Measurements from ENCODE around the gene CACNA1F. TPM values are rescaled to one million over a fixed set of nuclear protein-coding genes. Genes with fewer than 3 reads are reported as not detected.

The CACNA1F gene
- total and polyA plus RNA-seq, 4 donors: 0.03 to 0.42 (median 0.22) TPM

DNA sequence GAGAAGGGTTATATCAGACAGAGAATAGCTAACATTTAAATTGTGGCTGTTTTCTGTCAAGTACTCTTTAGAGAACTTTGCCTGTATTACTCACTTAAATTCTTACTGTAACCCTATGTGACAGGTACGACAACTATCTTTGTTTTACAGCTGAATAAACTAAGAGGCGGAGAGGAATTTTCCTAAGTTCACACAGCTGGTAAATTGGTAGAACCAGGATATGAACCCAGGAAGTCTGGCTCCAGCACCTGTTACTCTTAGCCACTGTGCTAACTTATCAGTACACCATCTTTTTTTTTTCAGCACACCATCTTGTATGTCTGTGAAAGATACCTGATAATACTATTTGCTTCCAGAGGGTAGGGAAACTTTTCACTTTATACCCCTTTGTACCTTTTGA, 31.1 kb downstream of the CACNA1F start:
- no peaks in the 10 kb centered on the region for H3K4me1 ChIP-seq (ENCODE audit: control insufficient read depth in 1 of 2, insufficient read depth in 2 of 2, low read length in 2 of 2)
- no peak for ATAC-seq (ENCODE audit: low FRiP score)
- H3K4me3 ChIP-seq (ENCODE audit: low read length in 2 of 2): no peak overlapping the region
- no peak overlapping the region for H3K27ac ChIP-seq (ENCODE audit: low read depth in 1 of 2, low read length in 2 of 2)
- no peaks in the 10 kb centered on the region for H3K27me3 ChIP-seq (ENCODE audit: control insufficient read depth in 1 of 2, insufficient read depth in 2 of 2, low read length in 1 of 2)
- no peak for DNase-seq
- H3K9me3 ChIP-seq (ENCODE audit: control insufficient read depth, low read length): no peaks in the 10 kb centered on the region
- H3K36me3 ChIP-seq (ENCODE audit: control insufficient read depth in 1 of 2, insufficient read depth in 2 of 2, low read length in 1 of 2): no peaks in the 10 kb centered on the region
- 80 to 93% methylated on average over 2 of the region's 2 CpGs for WGBS, 2 donors
- intact Hi-C loops (cut with DNase I): loop anchor here in 1 of 2 donors (5.0 kb wide), 1 partner anchor 35 kb away; the partner anchor contains the start of gene CCDC22

DNA sequence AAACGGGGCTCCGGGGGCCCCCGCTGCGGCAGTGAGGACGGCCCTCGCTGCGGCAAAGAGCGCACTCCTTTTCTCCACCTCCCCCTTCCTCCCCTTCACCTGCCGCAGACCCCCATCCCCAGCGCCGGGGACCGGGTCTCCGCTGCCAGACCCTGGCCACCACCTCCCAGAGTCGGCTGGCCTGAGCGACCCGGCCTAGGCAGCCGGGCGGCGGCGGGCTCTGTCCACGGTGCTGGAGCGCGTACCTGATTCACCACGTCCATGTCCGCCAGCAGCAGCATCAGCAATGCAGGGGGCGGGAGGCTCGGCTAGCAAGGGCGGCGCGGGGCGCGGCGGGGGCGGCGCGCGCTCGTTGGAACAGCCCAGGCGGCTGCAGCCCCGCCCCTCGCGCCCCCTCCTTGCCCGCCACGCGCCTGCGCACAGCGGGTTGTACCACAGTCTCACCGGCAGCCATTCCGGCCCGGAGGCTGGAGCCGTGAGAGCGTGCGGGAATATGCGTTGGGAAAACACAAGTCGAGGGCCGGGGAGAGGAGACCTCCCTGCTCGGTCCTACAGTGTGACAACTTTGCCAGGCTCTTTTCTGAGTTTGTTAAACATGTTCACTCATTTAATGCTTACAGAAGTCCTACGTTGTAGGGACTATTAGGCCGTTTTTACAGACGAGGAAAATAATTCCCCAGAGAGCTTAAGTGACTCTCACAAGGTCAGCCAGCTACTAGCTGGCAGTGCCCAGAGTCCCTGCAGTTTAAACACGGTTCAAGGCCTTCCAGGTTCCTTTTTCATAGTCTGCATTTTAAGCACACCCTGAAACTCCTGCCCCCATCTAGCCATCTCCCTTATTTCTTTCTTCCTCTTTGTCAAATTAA, 33.0 kb downstream of the CACNA1F start, which contains the start of gene SYP:
TSS of gene SYP (minus strand) at position 288 of the 866 bp plus-strand sequence. CDS start at position 281, 7 bp downstream.
- intact Hi-C loops (cut with DNase I): loop anchor here in 1 of 2 donors (5.0 kb wide), 1 partner anchor 37 kb away; the partner anchor contains the start of gene CCDC22
- WGBS, 2 donors: 1 to 34% methylated on average over 58 to 61 of the region's 61 CpGs

DNA sequence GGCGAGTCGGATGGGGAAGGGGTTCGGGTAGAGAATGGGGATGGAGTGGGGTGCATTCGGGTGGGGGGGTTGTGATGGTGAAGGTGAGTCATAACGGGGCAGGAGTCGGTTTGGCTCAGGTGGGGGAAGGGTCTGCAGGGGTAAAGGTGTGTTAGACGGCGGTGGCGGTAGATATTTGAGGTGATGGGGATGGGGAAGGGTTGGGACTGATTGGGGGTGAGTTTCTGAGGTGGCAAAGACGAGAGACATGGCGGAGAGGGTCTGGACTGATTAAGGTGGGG, 33.9 kb downstream of the CACNA1F start:
- H3K4me1 ChIP-seq (ENCODE audit: control insufficient read depth in 1 of 2, insufficient read depth in 2 of 2, low read length in 2 of 2): no peaks in the 10 kb centered on the region
- H3K9me3 ChIP-seq (ENCODE audit: control insufficient read depth, low read length): no peaks in the 10 kb centered on the region
- no peak overlapping the region for H3K27ac ChIP-seq (ENCODE audit: low read depth in 1 of 2, low read length in 2 of 2)
- WGBS, 2 donors: 22 to 47% methylated on average over 11 of the region's 11 CpGs
- no peak for ATAC-seq (ENCODE audit: low FRiP score)
- no peaks in the 10 kb centered on the region for H3K36me3 ChIP-seq (ENCODE audit: control insufficient read depth in 1 of 2, insufficient read depth in 2 of 2, low read length in 1 of 2)
- H3K4me3 ChIP-seq (ENCODE audit: low read length in 2 of 2): no peak overlapping the region
- DNase-seq: no peak
- intact Hi-C loops (cut with DNase I): no loop called here
- no peaks in the 10 kb centered on the region for H3K27me3 ChIP-seq (ENCODE audit: control insufficient read depth in 1 of 2, insufficient read depth in 2 of 2, low read length in 1 of 2)

More for the DNA sequence above, 33.0 kb downstream of the CACNA1F start, which contains the start of gene SYP:
- no peaks in the 10 kb centered on the region for H3K36me3 ChIP-seq (ENCODE audit: control insufficient read depth in 1 of 2, insufficient read depth in 2 of 2, low read length in 1 of 2)
- H3K27me3 ChIP-seq (ENCODE audit: control insufficient read depth in 1 of 2, insufficient read depth in 2 of 2, low read length in 1 of 2): no peaks in the 10 kb centered on the region
- no peaks in the 10 kb centered on the region for H3K4me1 ChIP-seq (ENCODE audit: control insufficient read depth in 1 of 2, insufficient read depth in 2 of 2, low read length in 2 of 2)
- H3K27ac ChIP-seq (ENCODE audit: low read depth in 1 of 2, low read length in 2 of 2): no peak within 1 kb of the TSS
- peak; percentile 91 to 96 for DNase-seq
- no peak within 1 kb of the TSS for H3K4me3 ChIP-seq (ENCODE audit: low read length in 2 of 2)
- ATAC-seq (ENCODE audit: low FRiP score): peak; percentile 92
- no peaks in the 10 kb centered on the region for H3K9me3 ChIP-seq (ENCODE audit: control insufficient read depth, low read length)

DNA sequence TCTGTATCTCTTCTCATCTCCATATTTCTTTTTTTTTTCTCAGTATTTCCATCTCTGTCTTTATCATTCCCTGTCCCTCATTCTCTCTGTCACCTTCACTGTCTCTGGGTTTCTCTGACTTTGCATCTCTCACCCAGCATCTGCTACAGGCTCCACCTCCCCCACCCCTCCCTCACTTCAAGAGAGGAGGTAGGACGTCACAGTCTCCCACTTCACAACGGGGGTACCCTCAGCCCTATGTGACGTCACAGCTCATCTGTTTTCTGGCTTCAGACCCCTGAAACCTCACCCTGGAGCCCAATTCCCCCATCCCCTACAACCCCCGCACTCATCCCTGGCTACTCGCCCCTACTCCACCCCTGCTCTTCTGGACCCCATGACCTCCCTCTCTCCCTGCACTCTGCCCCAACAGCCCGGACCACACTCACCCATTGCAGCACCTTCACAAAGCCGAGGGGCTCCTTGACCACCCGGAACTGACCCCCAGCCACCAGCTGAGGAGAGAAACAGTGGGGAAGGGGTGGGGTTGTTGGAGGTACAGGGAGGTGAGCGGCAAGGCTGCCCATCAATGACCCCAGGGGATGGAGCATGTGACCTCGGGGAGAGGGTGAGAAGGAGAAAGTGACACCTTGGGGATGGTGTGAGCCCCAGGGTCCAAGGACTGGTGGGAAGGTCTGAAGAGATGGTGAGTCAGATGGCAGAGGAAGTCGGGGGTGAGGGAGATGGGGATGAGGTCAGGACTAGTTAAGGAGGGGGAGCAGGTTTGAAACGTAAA, 34.4 kb downstream of the CACNA1F start:
- DNase-seq: no peak
- no peak for ATAC-seq (ENCODE audit: low FRiP score)
- Histone ChIP-seq H3K36me3 (ENCODE audit: control insufficient read depth in 1 of 2, insufficient read depth in 2 of 2, low read length in 1 of 2) (no peaks in the 10 kb centered on the region), H3K27me3 (ENCODE audit: control insufficient read depth in 1 of 2, insufficient read depth in 2 of 2, low read length in 1 of 2) (no peaks in the 10 kb centered on the region), H3K9me3 (ENCODE audit: control insufficient read depth, low read length) (no peaks in the 10 kb centered on the region), H3K4me3 (ENCODE audit: low read length in 2 of 2) (no peak overlapping the region), H3K4me1 (ENCODE audit: control insufficient read depth in 1 of 2, insufficient read depth in 2 of 2, low read length in 2 of 2) (no peaks in the 10 kb centered on the region), H3K27ac (ENCODE audit: low read depth in 1 of 2, low read length in 2 of 2) (no peak overlapping the region)
- 19 to 46% methylated on average over 12 of the region's 12 CpGs for WGBS, 2 donors
- intact Hi-C loops (cut with DNase I): no loop called here

DNA sequence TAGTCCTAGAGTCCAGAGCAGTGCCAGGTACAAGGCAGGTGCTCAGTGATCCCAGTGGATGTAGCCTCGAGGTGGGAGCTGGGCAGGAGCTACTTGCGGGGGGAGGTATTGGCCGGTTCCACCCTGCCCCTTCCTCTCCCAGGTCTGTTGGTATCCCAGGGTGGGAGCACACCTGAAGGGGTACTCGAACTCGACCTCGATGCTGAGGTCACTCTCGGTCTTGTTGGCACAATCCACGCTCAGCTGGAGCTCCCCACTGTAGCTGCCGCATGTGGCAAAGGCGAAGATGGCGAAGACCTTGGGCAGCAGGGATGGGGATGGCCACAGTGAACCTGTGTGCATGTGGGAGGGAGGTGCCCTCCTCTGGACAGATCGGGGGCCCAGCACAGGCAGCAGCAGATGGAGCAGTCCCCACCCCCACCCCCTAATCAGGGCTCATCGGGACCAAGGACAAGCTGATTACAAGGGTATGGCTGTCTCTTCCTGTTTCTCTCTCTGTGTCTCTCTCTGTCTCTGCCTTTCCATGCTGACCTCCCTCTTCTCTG, 35.5 kb downstream of the CACNA1F start:
- Histone ChIP-seq H3K27me3 (ENCODE audit: control insufficient read depth in 1 of 2, insufficient read depth in 2 of 2, low read length in 1 of 2) (no peaks in the 10 kb centered on the region), H3K4me1 (ENCODE audit: control insufficient read depth in 1 of 2, insufficient read depth in 2 of 2, low read length in 2 of 2) (no peaks in the 10 kb centered on the region), H3K27ac (ENCODE audit: low read depth in 1 of 2, low read length in 2 of 2) (no peak overlapping the region), H3K36me3 (ENCODE audit: control insufficient read depth in 1 of 2, insufficient read depth in 2 of 2, low read length in 1 of 2) (no peaks in the 10 kb centered on the region), H3K4me3 (ENCODE audit: low read length in 2 of 2) (no peak overlapping the region), H3K9me3 (ENCODE audit: control insufficient read depth, low read length) (no peaks in the 10 kb centered on the region)
- WGBS, 2 donors: 73 to 79% methylated on average over 13 of the region's 13 CpGs
- ATAC-seq (ENCODE audit: low FRiP score): no peak
- intact Hi-C loops (cut with DNase I): no loop called here
- peak in 1 of 2 donors; percentile 68 for DNase-seq

DNA sequence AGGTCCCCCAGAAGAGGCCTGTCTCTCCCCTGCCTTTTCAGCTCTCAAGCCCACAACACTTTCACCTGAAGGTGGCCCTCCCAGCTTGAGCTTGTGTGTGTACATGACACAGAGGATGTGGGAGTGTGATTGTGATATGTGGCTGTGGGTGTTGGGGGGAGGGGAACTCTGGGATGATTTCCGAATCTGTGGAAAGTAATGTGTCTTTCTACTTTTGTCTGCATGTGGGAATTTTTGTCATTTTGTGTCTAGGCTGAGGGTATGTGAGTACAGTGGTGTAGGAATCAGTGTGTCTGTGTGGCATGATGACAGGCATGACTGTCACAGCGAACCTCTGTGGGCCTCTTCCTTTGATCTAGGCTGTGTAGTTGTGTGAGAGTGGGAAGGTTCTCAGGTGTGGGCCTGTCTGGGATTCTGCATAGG, 39.6 kb downstream of the CACNA1F start:
- no peaks in the 10 kb centered on the region for H3K4me1 ChIP-seq (ENCODE audit: control insufficient read depth in 1 of 2, insufficient read depth in 2 of 2, low read length in 2 of 2)
- DNase-seq (no peak), ATAC-seq (ENCODE audit: low FRiP score) (no peak)
- intact Hi-C loops (cut with DNase I): loop anchor here in 1 of 2 donors (5.0 kb wide), 1 partner anchor 79 kb away; no protein-coding TSS in a partner anchor
- 63 to 78% methylated on average over 2 of the region's 2 CpGs for WGBS, 2 donors
- H3K4me3 ChIP-seq (ENCODE audit: low read length in 2 of 2): no peak overlapping the region
- H3K27ac ChIP-seq (ENCODE audit: low read depth in 1 of 2, low read length in 2 of 2): no peak overlapping the region
- no peaks in the 10 kb centered on the region for H3K27me3 ChIP-seq (ENCODE audit: control insufficient read depth in 1 of 2, insufficient read depth in 2 of 2, low read length in 1 of 2)
- H3K9me3 ChIP-seq (ENCODE audit: control insufficient read depth, low read length): no peaks in the 10 kb centered on the region
- H3K36me3 ChIP-seq (ENCODE audit: control insufficient read depth in 1 of 2, insufficient read depth in 2 of 2, low read length in 1 of 2): no peaks in the 10 kb centered on the region

DNA sequence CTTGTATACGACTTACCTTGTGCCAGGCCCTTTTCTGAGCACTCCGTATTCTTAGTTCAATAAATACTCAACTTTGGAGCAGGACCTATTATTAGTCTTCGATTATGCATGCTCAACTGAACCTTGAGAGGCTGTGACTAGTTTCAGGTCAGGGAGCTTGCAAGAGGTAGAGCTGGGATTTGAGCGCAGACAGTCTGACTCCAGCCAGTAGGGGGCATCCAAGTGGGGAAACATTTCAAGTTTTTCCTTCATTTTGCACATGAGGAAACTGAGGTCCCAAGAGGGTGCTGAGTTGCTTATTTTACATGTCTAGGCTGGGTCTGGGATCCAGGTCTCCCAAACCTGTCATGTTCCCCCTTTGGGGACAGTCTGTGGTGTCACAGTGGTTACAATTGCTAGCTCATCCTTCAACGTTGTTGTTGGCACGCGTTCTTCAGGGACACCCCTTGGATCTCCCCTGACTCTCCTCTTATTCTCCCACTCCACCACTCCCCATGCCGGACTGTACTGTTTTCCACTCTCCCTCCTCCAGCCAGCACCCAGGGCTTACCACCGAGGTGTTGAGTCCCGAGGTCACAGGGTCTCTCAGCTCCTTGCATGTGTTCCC, 40.3 kb downstream of the CACNA1F start:
- ATAC-seq (ENCODE audit: low FRiP score): no peak
- Histone ChIP-seq H3K27ac (ENCODE audit: low read depth in 1 of 2, low read length in 2 of 2) (no peak overlapping the region), H3K36me3 (ENCODE audit: control insufficient read depth in 1 of 2, insufficient read depth in 2 of 2, low read length in 1 of 2) (no peaks in the 10 kb centered on the region), H3K27me3 (ENCODE audit: control insufficient read depth in 1 of 2, insufficient read depth in 2 of 2, low read length in 1 of 2) (no peaks in the 10 kb centered on the region), H3K4me3 (ENCODE audit: low read length in 2 of 2) (no peak overlapping the region), H3K9me3 (ENCODE audit: control insufficient read depth, low read length) (no peaks in the 10 kb centered on the region), H3K4me1 (ENCODE audit: control insufficient read depth in 1 of 2, insufficient read depth in 2 of 2, low read length in 2 of 2) (no peaks in the 10 kb centered on the region)
- DNase-seq: no peak
- 64 to 66% methylated on average over 10 of the region's 10 CpGs for WGBS, 2 donors
- intact Hi-C loops (cut with DNase I): loop anchor here in 1 of 2 donors (5.0 kb wide), 1 partner anchor 79 kb away; no protein-coding TSS in a partner anchor

DNA sequence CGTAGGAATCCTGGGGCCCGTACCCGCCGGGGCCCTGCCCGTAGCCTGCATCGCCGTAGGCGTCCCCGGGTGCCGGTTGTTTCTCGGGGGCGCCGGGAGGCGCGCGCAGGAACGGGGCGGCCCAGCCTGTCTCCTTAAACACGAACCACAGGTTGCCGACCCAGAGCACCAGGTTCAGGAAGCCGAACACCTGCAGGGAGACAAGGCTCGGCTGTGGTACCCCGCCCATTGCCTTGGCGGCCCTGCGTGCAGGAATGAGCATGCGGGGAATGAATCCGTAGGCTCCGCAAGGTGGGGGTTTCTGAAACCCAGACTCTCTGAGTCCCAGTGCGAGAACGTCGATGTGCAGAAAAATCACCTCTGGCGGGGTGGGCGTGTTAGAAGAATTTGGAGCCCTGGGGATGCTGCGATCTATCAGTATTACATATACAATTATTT, 41.5 kb downstream of the CACNA1F start:
- Histone ChIP-seq H3K27ac (ENCODE audit: low read depth in 1 of 2, low read length in 2 of 2) (peak overlapping the region in 1 of 2 donors; percentile 80), H3K4me1 (ENCODE audit: control insufficient read depth in 1 of 2, insufficient read depth in 2 of 2, low read length in 2 of 2) (no peaks in the 10 kb centered on the region), H3K9me3 (ENCODE audit: control insufficient read depth, low read length) (no peaks in the 10 kb centered on the region), H3K27me3 (ENCODE audit: control insufficient read depth in 1 of 2, insufficient read depth in 2 of 2, low read length in 1 of 2) (no peaks in the 10 kb centered on the region), H3K4me3 (ENCODE audit: low read length in 2 of 2) (peak overlapping the region; percentile 37 to 72), H3K36me3 (ENCODE audit: control insufficient read depth in 1 of 2, insufficient read depth in 2 of 2, low read length in 1 of 2) (no peaks in the 10 kb centered on the region)
- ATAC-seq (ENCODE audit: low FRiP score): no peak
- no peak for DNase-seq
- intact Hi-C loops (cut with DNase I): loop anchor here in 1 of 2 donors (5.0 kb wide), 1 partner anchor 81 kb away; no protein-coding TSS in a partner anchor
- 1 to 48% methylated on average over 34 of the region's 34 CpGs for WGBS, 2 donors

Data from aorta (tissue), 5 donors.